ENCODE results near the gene PTPRD.

PTPRD gene

GRCh38 chr9:10594482-10594881 is 18.3 kb downstream of the PTPRD start:
- no peaks in the 10 kb centered on the region for H3K9me3 ChIP-seq (ENCODE audit: control insufficient read depth, low read length)
- no peak overlapping the region for H3K4me3 ChIP-seq (ENCODE audit: extremely low read depth, insufficient read depth, low read length, poor library complexity, severe bottlenecking)
- H3K4me1 ChIP-seq (ENCODE audit: control insufficient read depth, insufficient read depth, low read length, poor library complexity, severe bottlenecking), result no peaks in the 10 kb centered on the region
- H3K36me3 ChIP-seq (ENCODE audit: control insufficient read depth, insufficient read depth, low read length), result no peaks in the 10 kb centered on the region
- no peak overlapping the region for H3K27ac ChIP-seq (ENCODE audit: low read depth, low read length, severe bottlenecking)
- WGBS, 2 experiments (ENCODE audit: insufficient coverage in 2 of 2), result no CpG with 5 or more reads among the region's 3 CpGs

- 61 to 94% methylated on average over 2 of the region's 6 CpGs for WGBS, 2 experiments (ENCODE audit: insufficient coverage in 2 of 2)
- H3K9me3 ChIP-seq (ENCODE audit: control insufficient read depth, low read length), result no peaks in the 10 kb centered on the region
- H3K4me3 ChIP-seq (ENCODE audit: extremely low read depth, insufficient read depth, low read length, poor library complexity, severe bottlenecking), result no peak overlapping the region
- H3K36me3 ChIP-seq (ENCODE audit: control insufficient read depth, insufficient read depth, low read length), result no peaks in the 10 kb centered on the region
- no peaks in the 10 kb centered on the region for H3K4me1 ChIP-seq (ENCODE audit: control insufficient read depth, insufficient read depth, low read length, poor library complexity, severe bottlenecking)
- H3K27ac ChIP-seq (ENCODE audit: low read depth, low read length, severe bottlenecking), result no peak overlapping the region
Measured at GRCh38 chr9:10586407-10586806, 26.4 kb downstream of the PTPRD start.

DNA sequence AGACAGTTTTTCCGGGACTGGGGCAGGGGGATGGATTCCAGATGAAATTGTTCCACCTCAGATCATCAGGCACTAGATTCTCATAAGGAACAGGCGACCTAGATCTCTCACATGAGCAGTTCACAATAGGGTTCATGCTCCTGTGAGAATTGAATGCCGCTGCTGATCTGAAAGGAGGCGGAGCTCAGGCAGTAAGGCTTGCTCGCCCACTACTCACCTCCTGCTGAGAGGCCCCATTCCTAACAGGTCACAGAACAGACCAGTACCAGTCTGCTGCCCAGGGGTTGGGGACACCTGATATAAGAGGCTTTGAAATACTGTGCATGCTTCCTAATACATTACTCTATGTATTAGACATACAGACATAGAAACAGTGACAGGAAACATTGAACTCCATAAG is 41.1 kb downstream of the PTPRD start:
- WGBS, 2 experiments (ENCODE audit: insufficient coverage in 2 of 2), result 69 to 100% methylated on average over 2 to 3 of the region's 5 CpGs
- Histone ChIP-seq H3K36me3 (ENCODE audit: control insufficient read depth, insufficient read depth, low read length) (no peaks in the 10 kb centered on the region), H3K9me3 (ENCODE audit: control insufficient read depth, low read length) (no peaks in the 10 kb centered on the region), H3K4me1 (ENCODE audit: control insufficient read depth, insufficient read depth, low read length, poor library complexity, severe bottlenecking) (no peaks in the 10 kb centered on the region), H3K27ac (ENCODE audit: low read depth, low read length, severe bottlenecking) (no peak overlapping the region), H3K4me3 (ENCODE audit: extremely low read depth, insufficient read depth, low read length, poor library complexity, severe bottlenecking) (no peak overlapping the region)

GRCh38 chr9:10566848-10567247 is 46.0 kb downstream of the PTPRD start:
- no CpG with 5 or more reads among the region's 1 CpG for WGBS, 2 experiments (ENCODE audit: insufficient coverage in 2 of 2)
- H3K36me3 ChIP-seq (ENCODE audit: control insufficient read depth, insufficient read depth, low read length), result no peaks in the 10 kb centered on the region
- no peaks in the 10 kb centered on the region for H3K9me3 ChIP-seq (ENCODE audit: control insufficient read depth, low read length)
- H3K27ac ChIP-seq (ENCODE audit: low read depth, low read length, severe bottlenecking), result no peak overlapping the region
- H3K4me3 ChIP-seq (ENCODE audit: extremely low read depth, insufficient read depth, low read length, poor library complexity, severe bottlenecking), result no peak overlapping the region
- no peaks in the 10 kb centered on the region for H3K4me1 ChIP-seq (ENCODE audit: control insufficient read depth, insufficient read depth, low read length, poor library complexity, severe bottlenecking)

DNA sequence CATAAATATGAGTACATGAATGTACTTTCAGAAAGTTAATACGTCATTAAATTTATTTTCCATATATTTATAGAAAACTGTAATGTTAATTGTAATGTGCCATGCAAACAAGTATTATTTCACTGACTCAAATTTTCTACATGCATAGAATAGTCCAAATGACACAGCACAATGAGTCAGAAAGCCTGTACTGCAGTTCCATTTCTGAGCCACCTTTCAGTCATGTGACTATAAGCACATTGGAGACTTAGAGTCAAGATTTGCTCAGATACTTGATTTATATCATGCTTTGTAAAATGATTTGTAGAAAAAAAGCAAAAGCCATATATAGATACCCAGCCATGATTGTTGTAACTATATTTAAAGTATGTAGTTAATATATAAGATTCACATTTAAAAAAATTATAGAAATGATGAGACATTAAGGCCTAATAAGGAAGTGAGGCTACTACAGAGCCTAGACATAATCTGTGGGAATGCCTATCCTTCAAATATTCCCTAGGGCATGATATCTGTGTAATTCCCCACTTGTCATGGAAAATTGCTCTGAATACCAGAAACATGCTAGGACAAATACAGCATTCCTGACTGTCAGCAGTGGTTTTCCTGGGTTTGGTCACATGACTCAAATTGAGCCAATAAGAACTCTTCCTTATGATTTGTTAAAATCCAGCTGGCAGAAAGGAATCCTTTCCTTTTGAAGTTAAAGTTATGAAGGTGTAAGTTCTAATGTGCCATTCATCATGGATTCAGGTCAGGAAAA is 50.0 kb downstream of the PTPRD start:
- no peaks in the 10 kb centered on the region for H3K36me3 ChIP-seq (ENCODE audit: control insufficient read depth, insufficient read depth, low read length)
- no peak overlapping the region for H3K27ac ChIP-seq (ENCODE audit: low read depth, low read length, severe bottlenecking)

DNA sequence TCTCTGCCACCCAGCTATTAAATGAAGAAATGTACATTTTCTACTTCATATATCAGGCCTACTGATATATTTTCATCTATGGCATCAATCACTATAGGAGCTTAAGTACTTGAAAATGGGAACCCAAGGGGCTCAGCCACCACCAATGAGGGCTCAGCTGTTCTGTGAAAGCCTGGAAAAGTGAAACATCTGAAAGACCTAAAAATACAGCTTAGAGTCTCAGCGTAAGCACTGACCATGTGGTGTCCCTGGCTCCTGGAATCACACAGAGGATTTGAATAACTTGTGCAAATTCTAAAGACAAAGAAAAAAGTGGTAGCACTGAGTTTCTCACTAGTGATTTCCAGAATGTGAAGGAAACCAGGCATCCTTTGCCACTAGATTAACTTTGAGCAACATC is 64.5 kb downstream of the PTPRD start:
- Histone ChIP-seq H3K36me3 (ENCODE audit: control insufficient read depth, insufficient read depth, low read length) (no peaks in the 10 kb centered on the region), H3K4me3 (ENCODE audit: extremely low read depth, insufficient read depth, low read length, poor library complexity, severe bottlenecking) (no peak overlapping the region), H3K27ac (ENCODE audit: low read depth, low read length, severe bottlenecking) (no peak overlapping the region), H3K4me1 (ENCODE audit: control insufficient read depth, insufficient read depth, low read length, poor library complexity, severe bottlenecking) (no peaks in the 10 kb centered on the region), H3K9me3 (ENCODE audit: control insufficient read depth, low read length) (no peaks in the 10 kb centered on the region)
- WGBS, 2 experiments (ENCODE audit: insufficient coverage in 2 of 2), result 75 to 100% methylated on average over 1 of the region's 1 CpG

More for the DNA sequence above, 50.0 kb downstream of the PTPRD start:
- Histone ChIP-seq H3K4me3 (ENCODE audit: extremely low read depth, insufficient read depth, low read length, poor library complexity, severe bottlenecking) (no peak overlapping the region), H3K4me1 (ENCODE audit: control insufficient read depth, insufficient read depth, low read length, poor library complexity, severe bottlenecking) (no peaks in the 10 kb centered on the region), H3K9me3 (ENCODE audit: control insufficient read depth, low read length) (no peaks in the 10 kb centered on the region)
- WGBS, 2 experiments (ENCODE audit: insufficient coverage in 2 of 2), result no CpG with 5 or more reads among the region's 1 CpG

GRCh38 chr9:10538073-10538472 is 74.7 kb downstream of the PTPRD start:
- WGBS, 2 experiments (ENCODE audit: insufficient coverage in 2 of 2), result no CpG with 5 or more reads among the region's 2 CpGs

DNA sequence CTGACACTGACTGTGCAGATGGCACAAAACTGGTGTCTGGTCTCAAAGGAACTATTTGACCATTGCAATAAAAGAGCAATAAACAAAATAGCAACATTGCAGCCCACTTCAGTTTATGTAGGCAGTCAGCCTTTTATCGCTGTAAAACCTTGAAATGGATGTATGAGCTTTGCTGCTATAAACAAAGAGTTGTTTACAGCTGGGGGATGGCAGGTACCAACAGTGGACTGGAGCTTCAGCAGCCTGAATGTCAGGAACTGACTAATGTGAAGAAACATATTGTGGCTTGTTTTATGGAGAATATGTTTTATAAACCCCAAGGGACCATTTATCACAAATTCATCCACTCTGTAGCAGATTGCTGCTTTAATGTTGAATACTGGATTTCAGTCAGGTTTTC is 78.0 kb downstream of the PTPRD start:
- Histone ChIP-seq H3K36me3 (ENCODE audit: control insufficient read depth, insufficient read depth, low read length) (no peaks in the 10 kb centered on the region), H3K9me3 (ENCODE audit: control insufficient read depth, low read length) (no peaks in the 10 kb centered on the region), H3K27ac (ENCODE audit: low read depth, low read length, severe bottlenecking) (no peak overlapping the region), H3K4me3 (ENCODE audit: extremely low read depth, insufficient read depth, low read length, poor library complexity, severe bottlenecking) (no peak overlapping the region), H3K4me1 (ENCODE audit: control insufficient read depth, insufficient read depth, low read length, poor library complexity, severe bottlenecking) (no peaks in the 10 kb centered on the region)
- 56% methylated on average over 1 of the region's 1 CpG; no CpG with 5 or more reads in 1 of the 2 experiments for WGBS, 2 experiments (ENCODE audit: insufficient coverage in 2 of 2)

More at GRCh38 chr9:10538073-10538472, 74.7 kb downstream of the PTPRD start:
- Histone ChIP-seq H3K27ac (ENCODE audit: low read depth, low read length, severe bottlenecking) (no peak overlapping the region), H3K36me3 (ENCODE audit: control insufficient read depth, insufficient read depth, low read length) (no peaks in the 10 kb centered on the region), H3K4me1 (ENCODE audit: control insufficient read depth, insufficient read depth, low read length, poor library complexity, severe bottlenecking) (no peaks in the 10 kb centered on the region), H3K9me3 (ENCODE audit: control insufficient read depth, low read length) (no peaks in the 10 kb centered on the region), H3K4me3 (ENCODE audit: extremely low read depth, insufficient read depth, low read length, poor library complexity, severe bottlenecking) (no peak overlapping the region)

DNA sequence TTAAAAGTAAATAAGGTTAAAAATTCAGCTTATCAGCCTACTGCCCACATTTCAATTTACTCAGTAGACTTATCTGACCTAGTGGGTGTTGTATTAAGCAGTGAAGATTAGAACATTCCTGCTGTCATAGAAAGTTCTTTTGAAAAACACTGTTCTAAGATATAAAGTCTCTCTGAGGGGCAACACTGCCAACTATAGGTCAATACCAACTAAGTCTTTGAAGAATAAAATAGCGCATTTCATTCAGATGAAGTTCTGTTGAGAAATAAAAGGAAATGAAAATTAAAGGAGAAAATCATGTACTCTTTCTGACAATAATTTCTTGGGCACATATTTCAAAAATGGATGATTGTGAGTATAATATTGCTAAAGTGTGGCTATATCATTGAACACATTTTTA is 86.8 kb downstream of the PTPRD start:
- Histone ChIP-seq H3K27ac (ENCODE audit: low read depth, low read length, severe bottlenecking) (no peak overlapping the region), H3K4me1 (ENCODE audit: control insufficient read depth, insufficient read depth, low read length, poor library complexity, severe bottlenecking) (no peaks in the 10 kb centered on the region), H3K4me3 (ENCODE audit: extremely low read depth, insufficient read depth, low read length, poor library complexity, severe bottlenecking) (no peak overlapping the region), H3K9me3 (ENCODE audit: control insufficient read depth, low read length) (no peaks in the 10 kb centered on the region), H3K36me3 (ENCODE audit: control insufficient read depth, insufficient read depth, low read length) (no peaks in the 10 kb centered on the region)
- WGBS, 2 experiments (ENCODE audit: insufficient coverage in 2 of 2), result no CpG with 5 or more reads among the region's 1 CpG

DNA sequence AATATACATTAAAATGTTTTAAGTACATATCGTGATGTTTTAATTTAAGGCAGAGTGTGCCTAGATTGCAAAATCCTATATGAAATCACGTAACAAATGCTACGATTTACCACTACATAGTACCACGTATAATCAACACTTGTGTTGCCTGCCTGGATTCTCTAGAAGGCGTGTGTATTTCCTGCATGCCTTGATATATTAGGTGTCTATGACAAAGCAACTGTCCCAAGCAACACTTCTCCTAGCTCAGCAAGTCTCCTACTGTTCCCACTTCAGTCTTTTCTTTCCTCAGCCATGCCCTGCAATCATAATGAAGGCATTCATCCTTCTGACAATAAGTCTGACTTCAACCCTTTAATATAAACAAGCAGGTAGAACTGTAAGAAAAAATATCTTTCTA is 89.6 kb downstream of the PTPRD start:
- Histone ChIP-seq H3K4me1 (ENCODE audit: control insufficient read depth, insufficient read depth, low read length, poor library complexity, severe bottlenecking) (no peaks in the 10 kb centered on the region), H3K4me3 (ENCODE audit: extremely low read depth, insufficient read depth, low read length, poor library complexity, severe bottlenecking) (no peak overlapping the region), H3K27ac (ENCODE audit: low read depth, low read length, severe bottlenecking) (no peak overlapping the region), H3K36me3 (ENCODE audit: control insufficient read depth, insufficient read depth, low read length) (no peaks in the 10 kb centered on the region), H3K9me3 (ENCODE audit: control insufficient read depth, low read length) (no peaks in the 10 kb centered on the region)
- WGBS, 2 experiments (ENCODE audit: insufficient coverage in 2 of 2), result 80% methylated on average over 1 of the region's 5 CpGs; no CpG with 5 or more reads in 1 of the 2 experiments

GRCh38 chr9:10512144-10512543 is 100.7 kb downstream of the PTPRD start:
- 92 to 93% methylated on average over 1 to 2 of the region's 3 CpGs for WGBS, 2 experiments (ENCODE audit: insufficient coverage in 2 of 2)
- no peaks in the 10 kb centered on the region for H3K4me1 ChIP-seq (ENCODE audit: control insufficient read depth, insufficient read depth, low read length, poor library complexity, severe bottlenecking)

More at GRCh38 chr9:10512144-10512543, 100.7 kb downstream of the PTPRD start:
- no peak overlapping the region for H3K27ac ChIP-seq (ENCODE audit: low read depth, low read length, severe bottlenecking)
- no peaks in the 10 kb centered on the region for H3K36me3 ChIP-seq (ENCODE audit: control insufficient read depth, insufficient read depth, low read length)
- H3K4me3 ChIP-seq (ENCODE audit: extremely low read depth, insufficient read depth, low read length, poor library complexity, severe bottlenecking), result no peak overlapping the region
- H3K9me3 ChIP-seq (ENCODE audit: control insufficient read depth, low read length), result no peaks in the 10 kb centered on the region

Measured in mesodermal cell (in vitro differentiated cells).